Activated B cell treated with CpG ODN at 0.5 μM for 24 hours (primary cell): ENCODE measurements around the gene PRKCZ. TPM values are rescaled to one million over a fixed set of nuclear protein-coding genes. Genes with fewer than 3 reads are reported as not detected.

Source experiments
- ATAC-seq: fragments of 200-7000 bp; cut with Tn5 transposase; one replicate; pipeline ENCODE4 v1.10.0; 2021; ENCODE audit warnings: low read depth, mild to moderate bottlenecking, moderate library complexity
- CTCF ChIA-PET: fragments of 350-600 bp; sonication (Branson Sonifier 250); formaldehyde crosslinking; loops from one replicate; lab custom pipeline; 2021; ENCODE audit warnings: antibody characterized with exemption; lab: Charles Lee
- POLR2A ChIA-PET: fragments of 350-600 bp; sonication (Branson Sonifier 250); formaldehyde crosslinking; loops from one replicate; lab custom pipeline; 2021; ENCODE audit warnings: antibody characterized with exemption; lab: Charles Lee
- DNase-seq: peaks from one replicate; pipeline ENCODE4 v3.0.0; 2022
- H3K27ac Mint-ChIP-seq: one replicate; pipeline ENCODE4 v1.8.0; 2020; ENCODE audit warnings: mixed read lengths
- H3K27me3 Mint-ChIP-seq: one replicate; pipeline ENCODE4 v1.8.0; 2021; ENCODE audit warnings: mixed read lengths
- H3K36me3 Mint-ChIP-seq: one replicate; pipeline ENCODE4 v1.8.0; 2021; ENCODE audit warnings: low read depth, mixed read lengths
- H3K4me1 Mint-ChIP-seq: one replicate; pipeline ENCODE4 v1.8.0; 2021; ENCODE audit warnings: mixed read lengths
- H3K4me3 Mint-ChIP-seq: one replicate; pipeline ENCODE4 v1.8.0; 2020; ENCODE audit warnings: mild to moderate bottlenecking, mixed read lengths
- H3K9me3 Mint-ChIP-seq: one replicate; pipeline ENCODE4 v1.8.0; 2020; ENCODE audit warnings: mixed read lengths
- intact Hi-C: fragments of 100-400 bp; cut with micrococcal nuclease; formaldehyde crosslinking; loops from one replicate; pipeline ENCODE4 v1.15.1; 2024
- total RNA-seq: library from RNA; stranded (reverse); gene quantifications from 2 replicates; pipeline ENCODE4 v1.2.3, GENCODE V29; 2022
- TF ChIP-seq, protein P1 (sequence below): fragments of 200-600 bp; IDR thresholded peaks from one replicate; pipeline ENCODE4 v1.8.0; 2022; ENCODE audit warnings: antibody characterized with exemption, mild to moderate bottlenecking

The PRKCZ gene
- total RNA-seq, 1 donor from 2014 or later, result 28.5 TPM

DNA sequence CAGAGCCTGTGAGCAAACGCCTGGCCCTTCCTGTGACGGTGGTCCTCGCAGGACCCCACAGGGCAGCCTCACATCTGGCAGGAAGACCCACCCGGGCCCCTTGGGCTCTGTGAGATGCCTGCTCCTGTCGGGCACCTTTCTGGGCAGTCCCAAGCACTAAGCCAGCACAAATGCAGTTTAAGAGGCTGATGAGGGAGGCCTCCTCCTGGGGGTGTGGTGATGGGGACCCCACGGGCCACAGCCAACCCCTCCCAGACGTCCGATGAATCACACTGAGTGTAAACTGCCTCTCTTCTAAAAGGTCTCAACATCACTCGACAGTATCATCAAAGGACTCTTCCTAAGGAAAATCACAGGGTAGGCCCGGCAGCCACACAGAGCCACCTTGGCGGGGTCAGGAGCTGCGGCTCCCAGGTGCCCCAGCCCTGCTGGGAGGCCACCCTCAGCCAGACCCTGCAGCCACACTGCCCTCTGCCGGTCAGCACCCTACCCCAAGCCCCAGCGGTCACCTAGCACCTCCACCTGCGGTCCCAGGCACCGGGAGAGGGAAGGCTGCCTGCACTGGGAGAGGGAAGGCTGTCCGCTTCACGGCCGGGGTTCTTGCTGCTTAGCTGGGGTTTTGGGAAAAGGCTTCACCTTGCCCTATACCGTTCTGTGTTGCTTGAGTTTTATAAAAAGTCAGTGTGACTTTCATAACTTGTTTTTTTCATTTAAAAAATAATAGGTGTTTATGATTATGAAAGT, 3.9 kb upstream of the PRKCZ start:
- Mint-ChIP-seq H3K4me3 (no peak overlapping the region), H3K4me1 (peaks cover 21% of the 10 kb centered on the region), H3K36me3 (no peaks in the 10 kb centered on the region), H3K9me3 (no peaks in the 10 kb centered on the region), H3K27ac (no peak overlapping the region), H3K27me3 (peaks cover 11% of the 10 kb centered on the region)
- intact Hi-C loops, result loop anchor here (5.0 kb wide), 2 partner anchors 269 to 336 kb away; partner anchors contain the start of gene NADK
- DNase-seq (peak; percentile 48), ATAC-seq (no peak)
- ChIA-PET CTCF (interaction anchor here (1.2 to 2.7 kb wide), 3 partner anchors 11 to 105 kb away, joined by 3 to 7 read pairs (median 4); no protein-coding TSS in a partner anchor), POLR2A (no interaction called here)
- TF ChIP-seq, protein P1, sequence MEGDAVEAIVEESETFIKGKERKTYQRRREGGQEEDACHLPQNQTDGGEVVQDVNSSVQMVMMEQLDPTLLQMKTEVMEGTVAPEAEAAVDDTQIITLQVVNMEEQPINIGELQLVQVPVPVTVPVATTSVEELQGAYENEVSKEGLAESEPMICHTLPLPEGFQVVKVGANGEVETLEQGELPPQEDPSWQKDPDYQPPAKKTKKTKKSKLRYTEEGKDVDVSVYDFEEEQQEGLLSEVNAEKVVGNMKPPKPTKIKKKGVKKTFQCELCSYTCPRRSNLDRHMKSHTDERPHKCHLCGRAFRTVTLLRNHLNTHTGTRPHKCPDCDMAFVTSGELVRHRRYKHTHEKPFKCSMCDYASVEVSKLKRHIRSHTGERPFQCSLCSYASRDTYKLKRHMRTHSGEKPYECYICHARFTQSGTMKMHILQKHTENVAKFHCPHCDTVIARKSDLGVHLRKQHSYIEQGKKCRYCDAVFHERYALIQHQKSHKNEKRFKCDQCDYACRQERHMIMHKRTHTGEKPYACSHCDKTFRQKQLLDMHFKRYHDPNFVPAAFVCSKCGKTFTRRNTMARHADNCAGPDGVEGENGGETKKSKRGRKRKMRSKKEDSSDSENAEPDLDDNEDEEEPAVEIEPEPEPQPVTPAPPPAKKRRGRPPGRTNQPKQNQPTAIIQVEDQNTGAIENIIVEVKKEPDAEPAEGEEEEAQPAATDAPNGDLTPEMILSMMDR, result no peak

DNA sequence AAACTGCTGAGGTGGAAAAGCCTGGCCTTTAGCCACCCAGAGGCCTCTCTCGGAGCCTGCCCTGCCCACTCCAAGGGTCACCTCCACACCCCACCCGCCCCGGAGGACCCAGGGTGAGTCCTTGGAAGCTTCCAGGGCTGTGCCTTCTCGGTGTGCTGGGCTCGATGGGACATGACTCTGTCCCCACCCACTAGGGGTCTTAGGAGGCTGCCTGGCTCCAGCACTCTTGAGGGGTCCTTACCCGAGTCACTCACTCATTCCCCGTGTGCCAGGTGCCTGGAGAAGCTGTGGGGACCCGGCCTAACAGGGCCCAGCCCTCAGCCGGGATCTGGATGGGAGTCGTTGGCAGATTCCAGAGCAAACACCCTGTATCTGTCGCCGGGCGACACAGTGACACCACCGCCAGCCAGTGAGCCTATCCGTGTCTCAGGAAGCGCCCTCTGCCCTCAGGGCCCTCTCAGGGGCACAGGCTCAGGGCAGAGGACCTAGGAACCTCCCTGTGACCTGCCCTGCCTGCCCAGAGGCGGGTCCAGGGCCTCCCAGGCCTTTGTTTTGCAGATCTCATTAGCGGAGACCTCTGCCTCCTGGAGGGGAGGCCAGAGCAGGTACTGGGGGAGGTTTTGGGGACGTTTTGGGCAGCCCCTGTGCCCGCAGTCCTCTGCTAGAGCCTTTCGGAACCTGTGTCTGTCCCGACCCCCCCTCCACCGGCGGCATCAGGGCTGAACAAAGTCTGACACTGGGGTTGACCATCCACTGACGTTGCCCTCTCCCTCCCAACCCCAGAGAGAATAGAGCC, 3.1 kb upstream of the PRKCZ start:
- no peaks in the 10 kb centered on the region for H3K36me3 Mint-ChIP-seq
- ATAC-seq (no peak), DNase-seq (no peak)
- H3K27ac Mint-ChIP-seq, result no peak overlapping the region
- no peak overlapping the region for H3K4me3 Mint-ChIP-seq
- TF ChIP-seq, protein P1, result no peak
- peaks cover 25% of the 10 kb centered on the region for H3K4me1 Mint-ChIP-seq
- H3K9me3 Mint-ChIP-seq, result no peaks in the 10 kb centered on the region
- H3K27me3 Mint-ChIP-seq, result peaks cover 11% of the 10 kb centered on the region
- intact Hi-C loops, result loop anchor here (5.0 kb wide), 2 partner anchors 270 to 335 kb away; partner anchors contain the start of gene NADK
- ChIA-PET POLR2A (no interaction called here), CTCF (interaction anchor here (1.2 kb wide), 2 partner anchors 10 to 86 kb away, joined by 3 to 4 read pairs; no protein-coding TSS in a partner anchor)

- DNase-seq, result no peak
- Mint-ChIP-seq H3K27me3 (peaks cover 11% of the 10 kb centered on the region), H3K4me1 (peaks cover 32% of the 10 kb centered on the region), H3K27ac (no peak overlapping the region), H3K36me3 (no peaks in the 10 kb centered on the region), H3K4me3 (peak overlapping the region; percentile 29), H3K9me3 (no peaks in the 10 kb centered on the region)
- POLR2A ChIA-PET, result interaction anchor here (0.6 kb wide), 1 partner anchor 95 kb away, joined by 4 read pairs; no protein-coding TSS in a partner anchor
- TF ChIP-seq, protein P1, result no peak
- CTCF ChIA-PET, result no interaction called here
- intact Hi-C loops, result loop anchor here (5.0 kb wide), 2 partner anchors 271 to 334 kb away; partner anchors contain the start of gene NADK
- no peak for ATAC-seq
Measured at GRCh38 chr1:2047749-2048729, 2.2 kb upstream of the PRKCZ start.

DNA sequence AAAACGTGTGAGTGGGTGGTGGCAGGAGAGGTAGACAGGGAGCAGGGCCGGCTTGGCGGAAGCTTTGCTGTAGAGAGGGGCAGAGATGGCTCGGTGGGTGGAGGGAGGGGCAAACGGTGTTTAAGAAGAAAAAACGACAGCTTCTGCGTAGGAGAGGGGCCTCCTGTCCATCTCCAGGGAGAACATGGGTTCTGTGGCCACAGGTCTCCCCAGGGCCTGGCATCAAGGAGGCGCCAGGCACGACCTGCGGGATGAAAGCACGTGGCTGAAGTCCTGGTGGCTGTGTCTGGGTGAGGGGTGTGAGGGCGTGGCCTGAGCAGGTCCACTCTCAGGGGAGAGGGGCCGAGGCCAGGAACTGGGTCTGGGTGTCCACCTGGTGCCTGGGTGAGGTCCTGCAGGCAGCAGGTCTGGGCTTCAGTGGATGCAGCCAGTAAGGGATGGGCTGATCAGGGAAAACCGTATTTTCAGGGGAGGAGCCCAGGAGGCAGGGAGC, 940 bp upstream of the PRKCZ start:
- H3K4me3 Mint-ChIP-seq, result peak overlapping the region; percentile 81
- ChIA-PET CTCF (no interaction called here), POLR2A (interaction anchor here (0.5 kb wide), 1 partner anchor 70 kb away, joined by 3 read pairs; no protein-coding TSS in a partner anchor)
- H3K4me1 Mint-ChIP-seq, result peaks cover 31% of the 10 kb centered on the region
- intact Hi-C loops, result loop anchor here (5.0 kb wide), 2 partner anchors 272 to 333 kb away; partner anchors contain the start of gene NADK
- DNase-seq, result no peak
- peaks cover 8% of the 10 kb centered on the region for H3K27me3 Mint-ChIP-seq
- no peaks in the 10 kb centered on the region for H3K36me3 Mint-ChIP-seq
- no peak for ATAC-seq
- H3K27ac Mint-ChIP-seq, result peak overlapping the region; percentile 68
- H3K9me3 Mint-ChIP-seq, result no peaks in the 10 kb centered on the region
- TF ChIP-seq, protein P1, result no peak
